GM19025 (cell line): ENCODE data around the gene SYPL2.

Source experiments
- ATAC-seq: cut with Tn5 transposase; IDR thresholded peaks from one replicate; pipeline ENCODE4 v1.9.1; 2021; ENCODE audit warnings: mild to moderate bottlenecking, low read depth, moderate library complexity; ENCODE audit not compliant: unreplicated experiment

The SYPL2 gene

DNA sequence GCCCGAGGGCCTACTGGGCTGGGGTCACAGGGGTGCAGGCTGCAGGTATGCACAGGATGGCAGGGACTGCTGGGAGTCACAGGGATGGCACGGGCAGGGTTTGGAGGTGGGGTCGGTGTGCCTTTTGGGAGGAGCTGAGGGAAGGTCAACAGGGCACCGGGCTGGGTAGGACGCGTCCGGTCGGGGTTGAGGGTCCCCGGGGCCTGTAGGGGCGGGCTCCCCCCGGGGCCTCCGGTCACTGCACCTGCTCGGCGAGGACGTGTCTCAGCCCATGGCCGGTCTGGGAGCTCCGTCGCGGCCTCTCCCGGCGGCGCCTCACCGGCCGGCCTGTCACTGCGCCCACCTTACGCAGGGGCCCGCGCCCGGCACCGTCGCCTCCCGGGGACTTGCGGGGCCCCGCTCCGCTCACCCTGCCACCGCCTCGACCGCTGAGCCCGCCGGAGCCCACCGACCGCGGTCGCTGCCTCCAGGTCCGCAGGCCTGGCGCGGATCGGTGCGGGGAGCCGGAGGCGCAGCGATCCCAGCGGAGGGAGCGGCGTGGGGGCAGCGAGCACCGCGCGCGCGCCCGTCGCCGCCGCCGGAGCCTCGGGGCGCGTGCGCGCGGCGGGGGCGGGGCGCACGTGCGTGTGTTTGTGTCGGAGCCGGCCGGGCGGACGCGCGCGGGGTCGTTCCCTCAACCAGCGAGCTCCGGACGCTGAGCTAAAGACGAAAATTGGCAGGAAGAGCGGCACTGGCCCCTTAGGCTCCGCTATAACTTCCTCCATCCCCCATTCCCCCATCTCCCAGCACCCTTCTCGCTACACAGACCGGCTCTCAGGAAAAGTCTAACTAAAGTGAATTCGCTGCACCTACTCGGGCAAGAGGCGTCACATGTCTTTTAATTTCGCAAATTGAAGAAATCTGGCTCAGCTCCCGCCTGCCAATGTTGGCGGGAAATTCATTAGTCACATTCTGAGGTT is 43.1 kb downstream of the SYPL2 start, which contains the start of gene AMIGO1:
Gene AMIGO1, minus strand, starts transcription at position 552 of the 959 bp plus-strand sequence. CDS start 815 bp downstream, outside the sequence.
- peak; percentile 64 for ATAC-seq

GRCh38 chr1:109513110-109513710 is 46.9 kb downstream of the SYPL2 start:
- no peak for ATAC-seq

GRCh38 chr1:109514846-109515245 is 48.5 kb downstream of the SYPL2 start:
- ATAC-seq: no peak

- ATAC-seq: no peak
These were observed 50.5 kb downstream of the SYPL2 start for GRCh38 chr1:109516872-109517271.

DNA sequence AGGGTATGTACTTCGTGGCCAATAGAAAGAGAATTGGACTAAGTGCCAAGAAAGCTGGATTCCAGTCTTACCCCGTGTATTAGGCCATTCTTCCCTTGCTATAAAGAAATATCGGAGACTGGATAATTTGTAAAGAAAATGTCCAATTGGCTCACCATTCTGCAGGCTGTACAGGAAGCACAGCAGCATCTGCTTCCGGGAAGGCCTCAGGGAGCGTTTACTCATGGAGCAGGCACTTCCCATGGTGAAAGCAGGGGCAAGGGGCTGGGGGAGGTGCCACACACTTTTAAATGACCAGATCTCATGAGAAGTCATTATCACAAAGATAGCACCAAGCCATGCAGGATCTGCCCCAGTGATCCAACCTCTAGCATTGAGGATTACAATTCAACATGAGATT is 51.0 kb downstream of the SYPL2 start:
- no peak for ATAC-seq

DNA sequence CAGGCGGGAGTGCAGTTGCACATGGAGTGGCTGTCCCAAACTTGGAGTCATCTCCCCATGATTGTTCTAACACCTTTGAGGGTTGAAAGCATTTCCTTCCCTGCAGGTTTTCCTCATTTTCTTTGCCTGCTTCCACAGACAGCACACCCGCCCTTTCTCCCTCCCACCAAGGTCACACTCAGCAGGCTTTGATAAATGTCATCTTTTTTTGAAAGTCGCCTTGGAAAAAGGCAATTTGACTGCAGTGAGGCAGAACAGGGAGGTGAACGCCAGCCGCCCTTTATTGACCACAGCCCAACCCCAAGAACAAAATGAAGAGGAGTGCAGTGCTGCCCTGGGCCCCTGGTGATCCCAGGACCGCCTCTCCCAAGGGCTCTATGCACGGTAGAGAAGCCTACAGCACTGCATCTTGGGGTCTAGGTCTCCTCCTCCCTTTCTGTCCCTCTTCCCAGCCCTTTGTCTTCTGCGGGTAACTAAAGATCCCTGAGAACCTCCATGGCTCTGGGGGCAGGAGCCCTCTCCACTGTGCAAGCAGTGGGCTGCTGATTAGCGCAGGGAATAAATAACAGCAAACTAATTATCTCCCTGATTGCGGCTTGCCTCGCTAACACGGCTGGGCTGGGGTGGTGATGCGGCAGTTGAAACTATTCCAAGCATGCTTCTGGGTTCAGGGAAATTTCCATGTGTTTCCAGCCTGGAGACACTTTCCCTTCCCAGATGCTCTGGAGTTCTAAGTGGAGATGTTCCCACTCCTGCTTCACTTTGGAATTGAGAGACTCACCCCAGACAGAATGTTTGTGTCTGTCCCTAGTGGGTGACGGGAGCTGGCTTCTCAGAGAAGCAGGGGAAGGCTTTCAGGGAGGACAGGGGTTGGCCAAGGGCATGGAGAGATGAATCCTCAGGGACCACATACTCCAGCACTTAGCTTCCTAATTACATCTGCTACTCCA is 54.9 kb downstream of the SYPL2 start:
- no peak for ATAC-seq

- no peak for ATAC-seq
These were observed 55.7 kb downstream of the SYPL2 start for GRCh38 chr1:109522026-109522425.

DNA sequence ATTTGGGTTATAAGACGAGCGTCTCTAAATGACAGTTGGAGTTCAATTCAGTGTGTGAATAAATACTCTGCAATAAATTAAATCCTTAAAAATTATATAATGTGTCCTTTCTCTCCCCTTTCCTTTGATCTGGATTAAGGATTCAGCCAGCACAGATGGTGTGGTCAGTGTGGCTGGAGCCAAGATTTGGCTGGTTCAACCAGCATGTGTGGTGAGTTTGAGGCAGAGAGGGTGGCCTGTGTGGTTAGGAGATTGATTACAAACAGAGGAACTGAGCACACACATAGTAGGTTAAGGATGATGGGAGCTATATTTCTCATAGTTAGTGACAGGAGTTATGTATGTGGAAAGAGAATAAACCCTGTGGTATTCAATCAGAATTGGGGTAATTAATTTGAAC is 57.4 kb downstream of the SYPL2 start:
- ATAC-seq: no peak

DNA sequence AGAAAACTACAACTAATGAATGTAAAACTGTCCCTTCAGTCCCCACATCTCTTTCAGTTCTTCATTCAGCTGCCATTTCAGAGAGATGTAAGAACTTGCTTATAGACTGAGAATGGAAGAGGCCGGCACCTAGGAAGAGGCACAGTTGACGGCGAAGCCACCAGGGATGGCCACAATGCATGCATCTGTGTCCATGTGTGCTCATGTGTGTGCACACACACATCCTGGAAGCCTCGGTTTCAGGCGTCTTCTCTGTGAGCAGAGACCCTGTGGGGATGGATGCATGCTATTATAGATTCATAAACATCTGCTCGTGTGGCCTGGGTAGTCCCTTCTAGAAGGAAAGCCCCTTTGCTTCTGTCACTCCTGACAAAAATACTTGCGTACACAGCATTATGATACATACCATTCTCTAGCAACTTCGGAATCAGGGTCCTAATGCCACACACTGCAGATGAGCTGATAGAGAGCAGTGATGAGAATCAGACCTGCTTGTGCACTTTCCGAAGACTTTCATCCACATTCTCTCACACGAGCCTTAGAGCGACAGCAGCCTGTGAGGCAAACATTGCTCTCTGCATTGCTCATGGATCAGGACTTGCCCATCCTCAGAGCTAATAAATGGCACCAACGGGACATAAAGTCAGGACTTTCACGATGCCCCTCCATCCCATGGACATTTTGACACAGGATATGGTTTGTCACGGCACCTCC is 60.9 kb downstream of the SYPL2 start:
- ATAC-seq: peak; percentile 84

- ATAC-seq: no peak
These were observed 61.7 kb downstream of the SYPL2 start for GRCh38 chr1:109527846-109528695.

DNA sequence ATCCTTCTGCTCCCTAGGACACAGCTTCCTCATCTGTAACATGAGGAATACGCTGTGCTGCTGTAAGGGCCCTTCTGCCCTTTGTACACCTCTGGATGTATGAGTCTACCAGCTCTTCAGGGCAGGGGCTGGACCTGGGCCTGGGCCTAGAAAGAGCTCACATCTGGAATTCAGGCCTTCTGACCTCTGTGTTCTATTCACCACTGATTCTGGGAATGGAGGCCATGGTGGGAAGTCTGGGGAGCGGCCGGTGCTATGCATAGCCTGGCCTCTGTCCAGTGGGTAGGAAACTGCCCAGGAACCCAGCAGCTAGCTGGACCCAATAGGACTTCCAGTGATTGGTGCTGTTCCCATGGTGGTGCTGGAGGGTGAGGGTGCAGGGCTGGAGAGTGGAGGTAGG is 62.4 kb downstream of the SYPL2 start:
- ATAC-seq: no peak

- no peak for ATAC-seq
These were observed 63.6 kb downstream of the SYPL2 start for GRCh38 chr1:109529881-109530456.

DNA sequence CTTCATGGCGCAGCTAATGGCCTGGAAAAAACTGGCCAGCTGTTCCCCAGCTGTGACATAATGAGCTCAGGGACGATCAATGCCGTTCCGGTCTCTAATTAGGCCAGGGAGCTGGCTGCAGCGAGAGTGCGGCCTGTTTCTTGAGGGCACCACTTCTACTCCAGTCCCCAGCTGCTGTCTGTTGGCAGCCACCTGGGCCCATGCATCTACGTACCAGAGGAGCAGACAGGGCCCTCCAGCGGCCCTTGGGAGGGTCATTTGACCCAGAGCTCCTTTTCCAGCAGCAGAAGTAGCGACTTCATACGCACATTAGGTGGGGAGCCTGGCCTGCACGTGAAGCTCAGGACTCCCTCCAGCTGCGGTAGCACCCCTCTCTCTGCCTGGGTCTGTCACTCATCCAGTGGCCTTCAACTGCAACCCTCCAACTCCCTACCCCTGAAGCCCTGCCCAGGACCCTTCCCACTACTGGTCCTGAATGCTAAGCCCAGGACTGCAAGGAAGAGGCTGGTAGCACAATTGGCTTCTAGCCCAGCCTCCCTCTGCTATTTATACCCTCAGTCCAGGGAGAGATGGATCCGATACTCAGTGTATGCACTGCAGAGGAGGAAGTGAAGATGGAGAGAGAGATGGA is 64.2 kb downstream of the SYPL2 start:
- ATAC-seq: no peak

GRCh38 chr1:109531380-109531779 is 65.0 kb downstream of the SYPL2 start:
- no peak for ATAC-seq
